ENCODE measurements around the gene NCKAP5L.

- TF ChIP-seq POLR2A (IDR thresholded peaks at IDR 0.05; ENCODE audit: low read depth, low read length) = no peak
- TF ChIP-seq TAF1 (IDR thresholded peaks at IDR 0.05; ENCODE audit: borderline replicate concordance, low read depth, low read length) = no peak
- TF ChIP-seq POLR2AphosphoS5 (IDR thresholded peaks at IDR 0.05; ENCODE audit: low read depth, low read length) = no peak
Observed at GRCh38 chr12:49808686-49809380, 19.4 kb downstream of the NCKAP5L start.
